Endothelial cell (in vitro differentiated cells): Measurements from ENCODE around the gene WNT7B. TPM values are rescaled to one million over a fixed set of nuclear protein-coding genes. Genes with fewer than 3 reads are reported as not detected.
"Not testable (repeated sequence)": the region's sequence is repeated elsewhere in the genome, so short reads cannot be mapped to it uniquely, and the experiment has no call there.

ENCODE experiments used
- DNase-seq: peaks from one replicate; pipeline ENCODE4 v3.0.0; 2021; ENCODE audit warnings: low spot score
- H3K27ac Mint-ChIP-seq: one replicate; pipeline ENCODE4 v1.8.0; 2021; ENCODE audit warnings: mixed read lengths, inconsistent platforms; ENCODE audit not compliant: unreplicated experiment
- H3K27me3 Mint-ChIP-seq: one replicate; pipeline ENCODE4 v1.8.0; 2021; ENCODE audit warnings: mild to moderate bottlenecking, moderate library complexity, mixed read lengths, inconsistent platforms; ENCODE audit not compliant: unreplicated experiment
- H3K36me3 Mint-ChIP-seq: one replicate; pipeline ENCODE4 v1.8.0; 2021; ENCODE audit warnings: mild to moderate bottlenecking, low read depth, mixed read lengths, inconsistent platforms; ENCODE audit not compliant: unreplicated experiment
- H3K4me1 Mint-ChIP-seq: one replicate; pipeline ENCODE4 v1.8.0; 2021; ENCODE audit warnings: mild to moderate bottlenecking, mixed read lengths, inconsistent platforms; ENCODE audit not compliant: unreplicated experiment
- H3K4me3 Mint-ChIP-seq: one replicate; pipeline ENCODE4 v1.8.0; 2021; ENCODE audit warnings: mild to moderate bottlenecking, mixed read lengths, inconsistent platforms; ENCODE audit not compliant: unreplicated experiment
- H3K9me3 Mint-ChIP-seq: one replicate; pipeline ENCODE4 v1.8.0; 2021; ENCODE audit warnings: mixed read lengths, inconsistent platforms; ENCODE audit not compliant: unreplicated experiment
- total RNA-seq: library from RNA; stranded (reverse); fragmentation: NEBNext Ultra II Directional; extraction: Animal tissue kit (Norgen Biotek cat#: 25700); gene quantifications from one replicate; pipeline ENCODE4 v1.2.1, GENCODE V29; 2021; ENCODE audit not compliant: unreplicated experiment
- TF ChIP-seq, protein P1 (sequence below): fragments of 200-600 bp; sonication (generic); IDR thresholded peaks from one replicate; pipeline ENCODE4 v1.5.0; 2021; ENCODE audit warnings: antibody characterized with exemption; ENCODE audit not compliant: unreplicated experiment

Gene WNT7B
- total RNA-seq, 1 donor from 2014 or later: not detected

- H3K4me3 Mint-ChIP-seq: no peak overlapping the region
- TF ChIP-seq, protein P1, sequence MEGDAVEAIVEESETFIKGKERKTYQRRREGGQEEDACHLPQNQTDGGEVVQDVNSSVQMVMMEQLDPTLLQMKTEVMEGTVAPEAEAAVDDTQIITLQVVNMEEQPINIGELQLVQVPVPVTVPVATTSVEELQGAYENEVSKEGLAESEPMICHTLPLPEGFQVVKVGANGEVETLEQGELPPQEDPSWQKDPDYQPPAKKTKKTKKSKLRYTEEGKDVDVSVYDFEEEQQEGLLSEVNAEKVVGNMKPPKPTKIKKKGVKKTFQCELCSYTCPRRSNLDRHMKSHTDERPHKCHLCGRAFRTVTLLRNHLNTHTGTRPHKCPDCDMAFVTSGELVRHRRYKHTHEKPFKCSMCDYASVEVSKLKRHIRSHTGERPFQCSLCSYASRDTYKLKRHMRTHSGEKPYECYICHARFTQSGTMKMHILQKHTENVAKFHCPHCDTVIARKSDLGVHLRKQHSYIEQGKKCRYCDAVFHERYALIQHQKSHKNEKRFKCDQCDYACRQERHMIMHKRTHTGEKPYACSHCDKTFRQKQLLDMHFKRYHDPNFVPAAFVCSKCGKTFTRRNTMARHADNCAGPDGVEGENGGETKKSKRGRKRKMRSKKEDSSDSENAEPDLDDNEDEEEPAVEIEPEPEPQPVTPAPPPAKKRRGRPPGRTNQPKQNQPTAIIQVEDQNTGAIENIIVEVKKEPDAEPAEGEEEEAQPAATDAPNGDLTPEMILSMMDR: peak; percentile 98
- no peak overlapping the region for H3K27ac Mint-ChIP-seq
- DNase-seq: peak; percentile 89
- no peaks in the 10 kb centered on the region for H3K4me1 Mint-ChIP-seq
- H3K27me3 Mint-ChIP-seq: peaks cover 2% of the 10 kb centered on the region
- peaks cover 3% of the 10 kb centered on the region for H3K36me3 Mint-ChIP-seq
- H3K9me3 Mint-ChIP-seq: no peaks in the 10 kb centered on the region
These were observed 29.5 kb upstream of the WNT7B start for GRCh38 chr22:46006379-46007002.

DNA sequence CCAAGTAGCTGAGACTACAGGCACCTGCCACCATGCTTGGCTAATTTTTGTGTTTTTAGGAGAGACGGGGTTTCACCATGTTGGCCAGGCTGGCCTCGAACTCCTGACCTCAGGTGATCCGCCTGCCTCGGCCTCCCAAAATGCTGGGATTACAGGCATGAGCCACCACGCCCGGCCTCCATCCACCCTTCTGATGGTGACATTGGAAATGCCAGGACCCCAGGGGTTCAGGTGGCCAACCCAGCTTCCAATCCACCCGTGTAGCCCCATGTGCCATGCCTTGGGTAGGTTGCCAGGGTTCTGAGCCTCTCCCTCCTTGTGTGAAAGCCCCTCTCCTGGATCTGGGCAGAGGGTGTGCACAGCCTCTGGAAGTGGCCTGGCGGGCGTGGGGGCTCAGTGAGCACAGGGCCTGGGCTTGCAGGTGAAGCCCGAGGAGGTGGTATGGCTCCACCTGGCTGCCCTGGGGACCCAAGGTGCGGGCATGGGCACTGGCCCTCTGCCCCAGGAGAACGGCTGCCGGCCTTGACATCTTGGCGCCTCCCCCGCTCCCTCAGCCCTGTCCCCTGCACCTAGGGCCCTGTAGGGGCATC, 28.2 kb upstream of the WNT7B start:
- H3K36me3 Mint-ChIP-seq, H3K4me3 Mint-ChIP-seq, H3K4me1 Mint-ChIP-seq, H3K9me3 Mint-ChIP-seq, H3K27ac Mint-ChIP-seq, DNase-seq, H3K27me3 Mint-ChIP-seq: not testable (repeated sequence)

GRCh38 chr22:46004105-46004866, 27.3 kb upstream of the WNT7B start:
- peaks cover 5% of the 10 kb centered on the region for H3K27me3 Mint-ChIP-seq
- H3K4me1 Mint-ChIP-seq: no peaks in the 10 kb centered on the region
- H3K9me3 Mint-ChIP-seq: no peaks in the 10 kb centered on the region
- no peaks in the 10 kb centered on the region for H3K36me3 Mint-ChIP-seq
- TF ChIP-seq, protein P1: no peak
- DNase-seq: no peak
- H3K27ac Mint-ChIP-seq: no peak overlapping the region
- no peak overlapping the region for H3K4me3 Mint-ChIP-seq

DNA sequence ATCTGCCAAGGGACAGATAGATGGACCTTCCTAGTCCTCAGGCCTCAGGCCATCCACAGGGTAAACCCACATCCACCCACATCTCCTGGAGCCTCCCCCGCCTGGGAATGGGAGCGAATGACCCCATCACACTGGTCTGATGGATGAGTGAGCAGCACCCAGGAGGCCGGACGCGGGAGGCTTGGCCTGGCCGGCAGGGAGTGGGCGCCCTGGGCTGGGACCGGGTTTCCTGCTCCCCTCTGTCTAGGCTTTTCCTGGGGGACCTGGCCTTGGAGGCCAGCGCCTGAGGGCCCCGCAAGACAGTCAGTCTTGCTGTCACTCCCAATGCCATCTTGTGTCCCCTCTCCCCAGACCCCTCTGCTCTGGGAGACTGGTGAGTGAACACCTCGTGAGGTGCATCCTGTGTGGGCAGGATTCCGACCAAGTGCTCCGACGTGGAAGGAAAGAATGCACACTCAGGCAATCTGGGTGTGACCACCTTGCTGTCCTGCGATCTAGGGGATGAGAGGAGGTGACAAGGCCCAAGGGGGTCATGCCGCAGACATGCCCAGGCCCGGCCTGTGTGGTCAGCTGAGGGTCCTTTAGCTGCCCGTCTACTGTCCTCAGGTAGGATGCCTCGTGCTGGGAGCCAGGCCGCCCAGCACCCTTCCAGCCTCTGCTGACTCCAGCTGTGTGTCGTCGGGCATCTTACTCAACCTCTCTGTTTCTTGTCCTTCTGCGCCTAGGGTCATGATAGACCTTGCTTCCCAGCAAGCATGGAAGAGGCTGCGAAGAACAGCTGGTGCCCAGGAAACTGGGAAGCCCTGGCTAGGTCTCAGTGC, 26.5 kb upstream of the WNT7B start:
- no peak for DNase-seq
- no peak overlapping the region for H3K4me3 Mint-ChIP-seq
- no peaks in the 10 kb centered on the region for H3K9me3 Mint-ChIP-seq
- H3K36me3 Mint-ChIP-seq: no peaks in the 10 kb centered on the region
- H3K4me1 Mint-ChIP-seq: no peaks in the 10 kb centered on the region
- peaks cover 7% of the 10 kb centered on the region for H3K27me3 Mint-ChIP-seq
- TF ChIP-seq, protein P1: no peak
- no peak overlapping the region for H3K27ac Mint-ChIP-seq

DNA sequence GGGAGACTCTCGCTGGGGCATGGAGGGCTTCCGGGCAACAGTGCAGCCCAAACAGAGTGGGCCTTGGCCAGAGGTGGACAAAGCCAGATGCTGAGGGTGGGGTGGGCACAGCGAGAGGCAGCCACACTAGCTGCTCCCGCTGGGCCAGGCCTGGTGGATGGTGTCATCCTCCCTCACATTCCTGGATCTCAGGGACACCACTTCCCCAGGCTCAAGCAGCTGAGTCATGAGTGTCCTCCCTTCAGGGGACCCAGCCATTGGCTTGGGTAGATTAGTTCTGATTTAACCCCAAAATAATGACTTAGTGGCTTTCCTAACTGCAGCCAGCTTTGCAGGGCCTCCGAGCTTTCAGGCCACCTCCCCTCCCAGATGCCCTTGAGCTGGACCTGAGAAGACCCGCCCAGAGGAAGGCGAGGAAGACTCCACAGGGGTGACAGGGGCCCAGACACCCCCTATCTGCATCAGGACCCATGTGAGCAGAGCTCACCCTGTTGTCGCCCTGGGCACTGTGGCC, 25.9 kb upstream of the WNT7B start:
- TF ChIP-seq, protein P1: no peak
- DNase-seq: no peak
- H3K27me3 Mint-ChIP-seq: peaks cover 7% of the 10 kb centered on the region
- no peaks in the 10 kb centered on the region for H3K36me3 Mint-ChIP-seq
- no peak overlapping the region for H3K4me3 Mint-ChIP-seq
- H3K9me3 Mint-ChIP-seq: no peaks in the 10 kb centered on the region
- peaks cover under 1% of the 10 kb centered on the region for H3K4me1 Mint-ChIP-seq
- no peak overlapping the region for H3K27ac Mint-ChIP-seq
